Uterus (tissue), 4 donors: Measurements from ENCODE around the gene PRKD3. TPM values are rescaled to one million over a fixed set of nuclear protein-coding genes. Genes with fewer than 3 reads are reported as not detected.

Experiments used
- DNase-seq, 2 donors: peaks; one replicate each; pipeline ENCODE4 v3.0.0-alpha.2; 2019 to 2020
- H3K27ac ChIP-seq, 2 donors: fragments of 200-600 bp; sonication (generic); 1 replicate in 1 of 2; 2 replicates in 1 of 2; pipeline ENCODE4 v1.5.1; 2016 to 2018
- H3K27me3 ChIP-seq, 2 donors: fragments of 200-600 bp; sonication (generic); one replicate each; pipeline ENCODE4 v1.5.1; 2018 to 2019; ENCODE audit warnings: control low read depth in 1 of 2
- H3K36me3 ChIP-seq, 2 donors: fragments of 200-600 bp; sonication (generic); one replicate each; pipeline ENCODE4 v1.5.1; 2019; ENCODE audit warnings: control low read depth in 1 of 2
- H3K4me1 ChIP-seq, 2 donors: fragments of 200-600 bp; sonication (generic); one replicate each; pipeline ENCODE4 v1.5.1; 2018 to 2019; ENCODE audit warnings: control low read depth in 1 of 2
- H3K4me3 ChIP-seq, 2 donors: fragments of 200-600 bp; sonication (generic); 1 replicate in 1 of 2; 2 replicates in 1 of 2; pipeline ENCODE4 v1.5.1; 2018 to 2019; ENCODE audit warnings: mild to moderate bottlenecking in 1 of 2
- H3K9me3 ChIP-seq, 2 donors: fragments of 200-600 bp; sonication (generic); one replicate each; pipeline ENCODE4 v1.5.1; 2019; ENCODE audit warnings: control low read depth in 1 of 2
- CTCF ChIP-seq, 4 experiments: fragments of 200-600 bp in 2 of 4; fragments of 450-650 bp in 2 of 4; sonication (generic) in 2 of 4; IDR thresholded peaks; one replicate each; pipeline ENCODE4 v1.5.1; 2016 to 2019; ENCODE audit warnings: antibody characterized with exemption in 4 of 4, mild to moderate bottlenecking in 2 of 4, moderate library complexity in 1 of 4
- POLR2A ChIP-seq, 2 donors: fragments of 450-650 bp; IDR thresholded peaks; one replicate each; pipeline ENCODE4 v1.6.1; 2016; ENCODE audit warnings: antibody characterized with exemption in 2 of 2, mild to moderate bottlenecking in 1 of 2, moderate library complexity in 1 of 2
- intact Hi-C: fragments of 100-400 bp; cut with DNase I; formaldehyde crosslinking; loops from one replicate; pipeline ENCODE4 v1.15.1; 2023; ENCODE audit warnings: low total_unique reads
- total RNA-seq, 4 donors: library from RNA; depleted of rRNA in 3 of 4; stranded (reverse); fragments of >200 nt in 3 of 4; gene quantifications; one replicate each; pipeline versions ENCODE4 v1.1.0 to v1.2.4, GENCODE V29; 2014 to 2023
- donor health status: DM: yes; HTN: yes; CAD: no.

Gene PRKD3
- total RNA-seq, 4 donors from 2014 or later, result 53.8 to 128 (median 57.7) TPM

GRCh38 chr2:37358466-37358865, 33.8 kb upstream of the PRKD3 start:
- no peaks in the 10 kb centered on the region for H3K27me3 ChIP-seq
- no peak overlapping the region for H3K4me3 ChIP-seq
- intact Hi-C loops, result no loop called here
- no peaks in the 10 kb centered on the region for H3K9me3 ChIP-seq
- no peak overlapping the region for H3K27ac ChIP-seq
- TF ChIP-seq POLR2A (IDR thresholded peaks at IDR 0.05) (no peak), CTCF (IDR thresholded peaks at IDR 0.05) (no peak)
- H3K36me3 ChIP-seq, result no peaks in the 10 kb centered on the region
- DNase-seq, result no peak
- H3K4me1 ChIP-seq, result no peaks in the 10 kb centered on the region

- no peak overlapping the region for H3K4me3 ChIP-seq
- TF ChIP-seq CTCF (IDR thresholded peaks at IDR 0.05), result no peak
- TF ChIP-seq POLR2A (IDR thresholded peaks at IDR 0.05), result no peak
- no peaks in the 10 kb centered on the region for H3K4me1 ChIP-seq
- no peak overlapping the region for H3K27ac ChIP-seq
- intact Hi-C loops, result no loop called here
- H3K36me3 ChIP-seq, result no peaks in the 10 kb centered on the region
- no peaks in the 10 kb centered on the region for H3K9me3 ChIP-seq
- no peaks in the 10 kb centered on the region for H3K27me3 ChIP-seq
- DNase-seq, result no peak
Measured at GRCh38 chr2:37357530-37357929, 32.9 kb upstream of the PRKD3 start.

DNA sequence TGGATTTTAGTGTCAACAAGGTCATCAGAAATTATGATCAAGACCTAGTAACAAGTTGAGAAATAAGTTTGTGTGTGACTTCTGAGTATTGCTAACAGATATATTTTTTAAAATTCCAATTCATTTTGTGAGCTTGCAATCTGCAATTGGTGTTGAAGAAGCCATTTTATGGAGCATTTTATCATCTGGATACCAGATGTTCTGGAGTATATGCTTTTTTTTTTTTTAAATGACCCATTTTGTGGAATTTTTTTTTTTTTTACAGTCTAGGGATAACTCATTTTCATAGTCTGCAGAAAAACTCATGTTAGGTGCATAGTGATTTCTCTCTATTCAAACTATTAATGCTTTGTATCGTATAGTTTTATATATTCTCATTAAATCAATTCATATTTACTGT, 32.4 kb upstream of the PRKD3 start:
- TF ChIP-seq CTCF (IDR thresholded peaks at IDR 0.05) (no peak), POLR2A (IDR thresholded peaks at IDR 0.05) (no peak)
- no peak overlapping the region for H3K4me3 ChIP-seq
- intact Hi-C loops, result no loop called here
- DNase-seq, result no peak
- no peaks in the 10 kb centered on the region for H3K27me3 ChIP-seq
- no peaks in the 10 kb centered on the region for H3K36me3 ChIP-seq
- no peaks in the 10 kb centered on the region for H3K4me1 ChIP-seq
- no peak overlapping the region for H3K27ac ChIP-seq
- H3K9me3 ChIP-seq, result no peaks in the 10 kb centered on the region

- intact Hi-C loops, result no loop called here
Measured at GRCh38 chr2:37356299-37356698, 31.7 kb upstream of the PRKD3 start.

GRCh38 chr2:37355735-37356134, 31.1 kb upstream of the PRKD3 start:
- intact Hi-C loops, result no loop called here
- H3K9me3 ChIP-seq, result no peaks in the 10 kb centered on the region
- TF ChIP-seq CTCF (IDR thresholded peaks at IDR 0.05) (no peak), POLR2A (IDR thresholded peaks at IDR 0.05) (no peak)
- H3K27ac ChIP-seq, result no peak overlapping the region
- DNase-seq, result no peak
- no peaks in the 10 kb centered on the region for H3K36me3 ChIP-seq
- H3K27me3 ChIP-seq, result no peaks in the 10 kb centered on the region
- no peaks in the 10 kb centered on the region for H3K4me1 ChIP-seq
- no peak overlapping the region for H3K4me3 ChIP-seq

More at GRCh38 chr2:37356299-37356698, 31.7 kb upstream of the PRKD3 start:
- no peak overlapping the region for H3K4me3 ChIP-seq
- TF ChIP-seq POLR2A (IDR thresholded peaks at IDR 0.05), result no peak
- no peak for TF ChIP-seq CTCF (IDR thresholded peaks at IDR 0.05)
- DNase-seq, result no peak
- no peaks in the 10 kb centered on the region for H3K36me3 ChIP-seq
- H3K9me3 ChIP-seq, result no peaks in the 10 kb centered on the region
- no peak overlapping the region for H3K27ac ChIP-seq
- no peaks in the 10 kb centered on the region for H3K4me1 ChIP-seq
- no peaks in the 10 kb centered on the region for H3K27me3 ChIP-seq
